A549 treated with ZK216348 at 1 μM for 4 hours (cell line): ENCODE results near the gene SUCLA2. TPM values are rescaled to one million over a fixed set of nuclear protein-coding genes. Genes with fewer than 3 reads are reported as not detected.

Experiments used
- total RNA-seq: library from RNA; stranded (reverse); fragments of 200-300 nt; extraction: Qiagen RNA extraction; gene quantifications from 5 replicates; pipeline ENCODE4 v1.2.3, GENCODE V29; 2022; ENCODE audit warnings: low read depth

The SUCLA2 gene
- total RNA-seq, result 24.7 to 37.2 TPM (median 26.2 TPM) in 5 replicates

DNA sequence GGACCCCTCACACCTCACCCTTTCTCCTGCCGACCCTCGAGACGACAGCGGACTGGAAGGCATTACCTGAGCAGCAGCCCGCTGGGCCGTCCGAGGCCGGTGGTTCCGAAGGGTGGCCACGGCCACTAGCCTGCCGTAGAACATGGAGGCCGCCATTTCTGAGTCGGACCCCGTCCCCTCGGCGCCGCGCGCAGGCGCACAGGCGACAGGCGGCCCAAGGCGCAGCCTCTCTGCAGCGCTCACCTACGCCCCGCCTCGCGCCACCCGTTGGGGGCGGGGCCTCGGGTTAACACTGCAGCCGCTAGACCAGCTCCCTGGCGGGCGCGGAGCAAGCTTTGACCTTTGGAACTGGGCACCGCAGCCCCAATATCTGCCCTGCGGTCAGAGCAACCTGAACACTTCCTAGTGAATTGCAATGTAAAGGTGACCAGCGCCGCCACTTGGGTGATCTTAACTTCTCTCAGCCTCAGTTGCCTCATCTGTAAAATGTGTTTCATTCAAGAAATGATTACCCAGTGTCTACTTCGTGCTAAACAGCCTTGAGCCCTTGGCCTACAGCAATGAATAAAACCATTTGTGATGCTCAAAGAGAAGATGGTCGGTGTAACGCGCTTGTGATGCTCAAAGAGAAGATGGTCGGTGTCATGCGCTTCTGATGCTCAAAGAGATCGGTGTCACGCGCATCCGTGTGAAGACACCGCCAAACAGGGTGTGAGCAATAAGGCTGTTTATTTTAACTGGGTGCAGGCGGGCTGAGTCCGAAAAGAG, at the start of gene SUCLA2:
TSS of gene SUCLA2 (minus strand) at position 160 of the 768 bp plus-strand sequence. CDS start at position 156, 4 bp downstream.

DNA sequence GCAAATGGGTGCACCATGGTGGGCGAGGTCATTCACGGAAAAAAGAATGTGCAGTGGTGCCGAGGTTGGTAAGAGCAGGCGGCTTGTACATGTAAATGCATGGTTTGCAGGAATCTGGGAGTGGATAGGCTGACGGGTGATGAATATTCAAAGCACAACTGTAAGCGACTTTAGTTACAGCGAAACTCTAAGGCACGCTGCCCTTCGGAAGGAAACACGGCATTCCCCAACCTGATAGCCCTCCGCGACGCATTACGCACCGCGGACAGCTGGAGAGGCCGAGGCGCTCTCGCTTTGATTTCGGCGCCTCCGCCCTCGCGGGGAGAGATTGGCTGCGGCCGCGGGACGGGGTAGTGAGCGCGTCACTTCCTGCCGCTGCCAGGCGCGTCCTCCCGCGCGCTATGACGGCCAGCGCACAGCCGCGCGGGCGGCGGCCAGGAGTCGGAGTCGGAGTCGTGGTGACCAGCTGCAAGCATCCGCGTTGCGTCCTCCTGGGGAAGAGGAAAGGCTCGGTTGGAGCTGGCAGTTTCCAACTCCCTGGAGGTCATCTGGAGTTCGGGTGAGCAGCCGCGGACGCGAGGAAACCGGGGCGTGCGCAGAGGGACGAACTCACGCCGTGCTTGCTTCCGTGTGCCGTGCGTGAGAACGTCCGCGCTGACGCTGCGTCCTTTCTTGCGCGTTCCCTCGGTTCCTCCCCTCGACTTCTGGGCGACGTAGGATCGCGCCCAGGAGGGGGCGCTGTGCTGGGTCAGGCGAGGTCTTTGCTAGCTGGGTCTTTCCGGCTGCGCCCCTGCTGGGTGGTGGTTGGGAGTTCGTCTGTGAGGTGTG, 36.5 kb upstream of the SUCLA2 start, which contains the start of gene NUDT15:
TSS of gene NUDT15 (plus strand) at position 381 of the 828 bp plus-strand sequence. CDS start at position 402, 21 bp downstream.

Other genes with a start within 250 kb of the SUCLA2 start
- 19.8 to 31.8 TPM (median 27.4 TPM) in 5 replicates for gene NUDT15, start 36.5 kb upstream of the SUCLA2 start, total RNA-seq
- 27.9 to 59.5 TPM (median 35.7 TPM) in 5 replicates for gene MED4, start 93.8 kb upstream of the SUCLA2 start, total RNA-seq
- gene ITM2B, start 231.9 kb upstream of the SUCLA2 start, total RNA-seq, result 133 to 167 TPM (median 150 TPM) in 5 replicates